Measurements from ENCODE around the gene CEP72.
"Not testable (repeated sequence)": the region's sequence is repeated elsewhere in the genome, so short reads cannot be mapped to it uniquely, and the experiment has no call there.

CEP72 gene

DNA sequence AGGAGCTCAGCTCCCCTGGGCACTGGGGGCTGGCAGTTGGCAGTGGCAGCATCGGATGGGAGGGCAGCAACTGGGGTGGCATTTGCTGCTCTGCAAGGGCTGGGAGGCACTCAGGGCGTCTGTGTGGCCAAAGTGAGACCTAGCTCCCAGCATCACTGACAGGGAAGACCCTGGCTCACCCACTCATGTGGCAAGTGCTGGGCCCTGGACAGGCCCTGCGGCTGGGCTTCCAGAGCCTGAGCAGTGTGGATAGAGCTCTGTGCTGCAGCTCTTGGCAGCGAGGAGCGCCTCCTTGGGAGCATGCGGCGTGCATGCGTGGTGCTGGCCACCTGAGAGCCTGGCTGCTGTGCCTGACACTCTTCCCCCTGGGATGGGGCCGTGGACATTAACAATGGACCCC lies 10.2 kb downstream of the CEP72 start:
- no peaks in the 10 kb centered on the region for H3K9me3 ChIP-seq (replicated peaks; ENCODE audit: low read length)
- H3K36me3 ChIP-seq (ENCODE audit: insufficient read depth, low read length), result peaks cover 26% of the 10 kb centered on the region
- H3K4me3 ChIP-seq (ENCODE audit: low read length), result no peak overlapping the region
- H3K4me1 ChIP-seq (ENCODE audit: control insufficient read depth, insufficient read depth, low read length), result no peaks in the 10 kb centered on the region
- H3K9ac ChIP-seq (ENCODE audit: low read depth, low read length), result no peak overlapping the region
- H3K27me3 ChIP-seq (ENCODE audit: control insufficient read depth, insufficient read depth, low read length), result no peaks in the 10 kb centered on the region
- H3K4me2 ChIP-seq (ENCODE audit: low read length), result no peak overlapping the region

- no peak overlapping the region for H3K4me3 ChIP-seq (ENCODE audit: low read length)
- H3K36me3 ChIP-seq (ENCODE audit: insufficient read depth, low read length), result peaks cover 26% of the 10 kb centered on the region
- H3K4me1 ChIP-seq (ENCODE audit: control insufficient read depth, insufficient read depth, low read length), result no peaks in the 10 kb centered on the region
- no peak overlapping the region for H3K9ac ChIP-seq (ENCODE audit: low read depth, low read length)
- no peaks in the 10 kb centered on the region for H3K27me3 ChIP-seq (ENCODE audit: control insufficient read depth, insufficient read depth, low read length)
- no peaks in the 10 kb centered on the region for H3K9me3 ChIP-seq (replicated peaks; ENCODE audit: low read length)
- no peak overlapping the region for H3K4me2 ChIP-seq (ENCODE audit: low read length)
Measured at GRCh38 chr5:622946-623522, 10.9 kb downstream of the CEP72 start.

GRCh38 chr5:623531-623930 lies 11.4 kb downstream of the CEP72 start:
- peaks cover 26% of the 10 kb centered on the region for H3K36me3 ChIP-seq (ENCODE audit: insufficient read depth, low read length)
- no peaks in the 10 kb centered on the region for H3K27me3 ChIP-seq (ENCODE audit: control insufficient read depth, insufficient read depth, low read length)
- no peaks in the 10 kb centered on the region for H3K9me3 ChIP-seq (replicated peaks; ENCODE audit: low read length)
- no peak overlapping the region for H3K4me2 ChIP-seq (ENCODE audit: low read length)
- no peaks in the 10 kb centered on the region for H3K4me1 ChIP-seq (ENCODE audit: control insufficient read depth, insufficient read depth, low read length)
- no peak overlapping the region for H3K4me3 ChIP-seq (ENCODE audit: low read length)
- H3K9ac ChIP-seq (ENCODE audit: low read depth, low read length), result no peak overlapping the region

DNA sequence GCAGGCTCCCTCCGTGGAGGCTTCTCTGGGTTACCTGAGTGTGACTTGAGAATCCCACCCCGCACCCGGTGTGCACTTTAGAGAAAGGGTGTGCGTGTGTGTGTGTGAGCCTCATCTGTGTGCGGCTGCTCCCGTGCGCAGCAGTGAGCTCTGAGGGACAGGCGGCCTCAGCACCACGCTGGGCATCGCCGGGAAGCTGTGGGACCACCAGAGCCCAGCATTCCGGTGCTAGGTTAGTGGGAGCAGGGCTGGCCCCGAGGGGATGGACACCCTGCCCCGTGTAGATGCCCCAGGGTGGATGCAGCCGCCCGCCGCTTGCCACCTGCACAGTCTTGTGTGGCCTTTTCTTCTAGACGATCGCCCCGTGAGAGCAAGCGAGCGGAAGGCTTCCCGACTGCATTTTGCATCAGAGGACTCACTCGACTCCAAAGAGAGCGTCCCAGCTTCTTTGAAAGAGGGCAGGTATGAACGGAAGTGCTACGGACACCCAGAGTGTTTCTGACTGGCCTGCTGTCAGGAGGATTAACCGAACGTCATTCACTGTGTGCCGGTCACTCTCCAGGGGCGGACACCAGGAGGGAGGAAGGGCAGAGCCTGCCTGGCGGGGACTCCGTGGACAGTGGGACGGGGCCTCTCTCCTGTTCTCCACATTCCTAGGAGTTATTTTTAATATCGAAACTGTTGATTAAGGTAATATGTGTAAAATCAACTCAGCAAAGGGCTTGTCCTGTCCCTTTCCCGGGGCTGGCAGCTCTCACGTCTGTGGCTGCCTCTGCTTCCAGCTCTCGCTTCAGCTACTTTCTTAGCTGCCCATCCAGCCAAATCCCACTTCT lies 12.2 kb downstream of the CEP72 start:
- Histone ChIP-seq H3K9ac (ENCODE audit: low read depth, low read length) (no peak overlapping the region), H3K36me3 (ENCODE audit: insufficient read depth, low read length) (peaks cover 26% of the 10 kb centered on the region)

GRCh38 chr5:624951-625230 lies 12.8 kb downstream of the CEP72 start:
- no peak overlapping the region for H3K9ac ChIP-seq (ENCODE audit: low read depth, low read length)
- no peaks in the 10 kb centered on the region for H3K4me1 ChIP-seq (ENCODE audit: control insufficient read depth, insufficient read depth, low read length)
- peaks cover 21% of the 10 kb centered on the region for H3K36me3 ChIP-seq (ENCODE audit: insufficient read depth, low read length)
- no peaks in the 10 kb centered on the region for H3K27me3 ChIP-seq (ENCODE audit: control insufficient read depth, insufficient read depth, low read length)
- H3K4me3 ChIP-seq (ENCODE audit: low read length), result no peak overlapping the region
- H3K4me2 ChIP-seq (ENCODE audit: low read length), result no peak overlapping the region
- no peaks in the 10 kb centered on the region for H3K9me3 ChIP-seq (replicated peaks; ENCODE audit: low read length)

More for the DNA sequence above, 12.2 kb downstream of the CEP72 start:
- no peaks in the 10 kb centered on the region for H3K27me3 ChIP-seq (ENCODE audit: control insufficient read depth, insufficient read depth, low read length)
- no peak overlapping the region for H3K4me2 ChIP-seq (ENCODE audit: low read length)
- no peaks in the 10 kb centered on the region for H3K4me1 ChIP-seq (ENCODE audit: control insufficient read depth, insufficient read depth, low read length)
- H3K4me3 ChIP-seq (ENCODE audit: low read length), result no peak overlapping the region
- H3K9me3 ChIP-seq (replicated peaks; ENCODE audit: low read length), result no peaks in the 10 kb centered on the region

GRCh38 chr5:625516-625915 lies 13.4 kb downstream of the CEP72 start:
- H3K9me3 ChIP-seq (replicated peaks; ENCODE audit: low read length), result no peaks in the 10 kb centered on the region
- H3K4me1 ChIP-seq (ENCODE audit: control insufficient read depth, insufficient read depth, low read length), result no peaks in the 10 kb centered on the region
- no peak overlapping the region for H3K4me2 ChIP-seq (ENCODE audit: low read length)
- H3K36me3 ChIP-seq (ENCODE audit: insufficient read depth, low read length), result peaks cover 14% of the 10 kb centered on the region
- H3K9ac ChIP-seq (ENCODE audit: low read depth, low read length), result no peak overlapping the region
- no peaks in the 10 kb centered on the region for H3K27me3 ChIP-seq (ENCODE audit: control insufficient read depth, insufficient read depth, low read length)
- no peak overlapping the region for H3K4me3 ChIP-seq (ENCODE audit: low read length)

DNA sequence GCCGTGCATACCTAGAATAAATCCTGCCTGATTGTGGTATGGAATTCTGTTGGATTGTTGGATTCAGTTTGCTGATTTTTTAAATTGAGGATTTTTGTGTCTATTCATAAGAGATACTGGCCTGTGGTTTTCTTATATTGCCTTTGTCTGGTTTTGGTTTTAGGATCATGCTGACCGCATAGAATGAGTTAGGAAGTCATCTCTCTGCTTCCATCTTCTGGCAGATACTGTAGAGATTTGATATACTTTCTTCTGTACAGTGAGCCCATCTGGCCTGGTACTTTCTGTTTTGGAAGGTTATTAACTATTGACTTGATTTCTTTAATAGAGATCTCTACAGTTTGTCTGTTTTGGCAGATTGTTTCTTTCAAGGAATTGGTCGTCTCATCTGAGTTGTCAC lies 14.7 kb downstream of the CEP72 start:
- Histone ChIP-seq H3K9me3 (replicated peaks; ENCODE audit: low read length) (no peaks in the 10 kb centered on the region), H3K4me1 (ENCODE audit: control insufficient read depth, insufficient read depth, low read length) (no peaks in the 10 kb centered on the region), H3K27me3 (ENCODE audit: control insufficient read depth, insufficient read depth, low read length) (no peaks in the 10 kb centered on the region), H3K9ac (ENCODE audit: low read depth, low read length) (no peak overlapping the region), H3K4me2 (ENCODE audit: low read length) (no peak overlapping the region), H3K36me3 (ENCODE audit: insufficient read depth, low read length) (peaks cover 9% of the 10 kb centered on the region), H3K4me3 (ENCODE audit: low read length) (no peak overlapping the region)

DNA sequence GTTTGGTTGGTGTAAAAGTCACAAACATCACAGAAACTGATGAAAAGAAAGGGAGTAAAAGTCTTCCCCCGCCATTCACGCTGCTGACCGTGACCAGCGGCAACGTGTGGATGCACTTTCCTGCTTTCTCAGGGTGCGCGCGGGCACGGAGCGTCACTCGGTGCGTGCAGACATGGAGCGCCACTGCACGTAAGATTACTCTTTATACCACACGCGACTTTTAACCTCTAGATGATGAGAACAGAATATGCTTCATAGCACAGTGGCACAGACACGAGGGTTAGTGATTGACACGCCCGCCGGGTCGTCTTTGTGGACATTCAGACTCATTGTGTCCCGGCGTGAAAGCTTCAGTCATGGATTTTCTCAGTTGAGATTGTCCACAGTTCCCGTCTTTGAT lies 15.7 kb downstream of the CEP72 start:
- Histone ChIP-seq H3K4me3 (ENCODE audit: low read length) (no peak overlapping the region), H3K9ac (ENCODE audit: low read depth, low read length) (no peak overlapping the region), H3K4me1 (ENCODE audit: control insufficient read depth, insufficient read depth, low read length) (no peaks in the 10 kb centered on the region), H3K36me3 (ENCODE audit: insufficient read depth, low read length) (peaks cover 9% of the 10 kb centered on the region), H3K9me3 (replicated peaks; ENCODE audit: low read length) (no peaks in the 10 kb centered on the region), H3K4me2 (ENCODE audit: low read length) (no peak overlapping the region), H3K27me3 (ENCODE audit: control insufficient read depth, insufficient read depth, low read length) (no peaks in the 10 kb centered on the region)

- H3K4me2 ChIP-seq (ENCODE audit: low read length); H3K4me3 ChIP-seq (ENCODE audit: low read length); H3K9me3 ChIP-seq (replicated peaks; ENCODE audit: low read length); H3K4me1 ChIP-seq (ENCODE audit: control insufficient read depth, insufficient read depth, low read length); H3K36me3 ChIP-seq (ENCODE audit: insufficient read depth, low read length); H3K9ac ChIP-seq (ENCODE audit: low read depth, low read length); H3K27me3 ChIP-seq (ENCODE audit: control insufficient read depth, insufficient read depth, low read length): not testable (repeated sequence)
Measured at GRCh38 chr5:628351-629205, 16.4 kb downstream of the CEP72 start.

GRCh38 chr5:633501-633955 lies 21.4 kb downstream of the CEP72 start:
- H3K9ac ChIP-seq (ENCODE audit: low read depth, low read length), result no peak overlapping the region
- peaks cover 18% of the 10 kb centered on the region for H3K36me3 ChIP-seq (ENCODE audit: insufficient read depth, low read length)
- H3K4me3 ChIP-seq (ENCODE audit: low read length), result no peak overlapping the region

GRCh38 chr5:634191-634590 lies 22.1 kb downstream of the CEP72 start:
- Histone ChIP-seq H3K9ac (ENCODE audit: low read depth, low read length) (no peak overlapping the region), H3K4me3 (ENCODE audit: low read length) (no peak overlapping the region), H3K9me3 (replicated peaks; ENCODE audit: low read length) (no peaks in the 10 kb centered on the region), H3K27me3 (ENCODE audit: control insufficient read depth, insufficient read depth, low read length) (no peaks in the 10 kb centered on the region), H3K4me2 (ENCODE audit: low read length) (no peak overlapping the region), H3K4me1 (ENCODE audit: control insufficient read depth, insufficient read depth, low read length) (no peaks in the 10 kb centered on the region), H3K36me3 (ENCODE audit: insufficient read depth, low read length) (peaks cover 22% of the 10 kb centered on the region)

More at GRCh38 chr5:633501-633955, 21.4 kb downstream of the CEP72 start:
- no peak overlapping the region for H3K4me2 ChIP-seq (ENCODE audit: low read length)
- H3K27me3 ChIP-seq (ENCODE audit: control insufficient read depth, insufficient read depth, low read length), result no peaks in the 10 kb centered on the region
- H3K9me3 ChIP-seq (replicated peaks; ENCODE audit: low read length), result no peaks in the 10 kb centered on the region
- H3K4me1 ChIP-seq (ENCODE audit: control insufficient read depth, insufficient read depth, low read length), result no peaks in the 10 kb centered on the region
